ENCODE results near the gene SPDEF.

SPDEF gene

GRCh38 chr6:34560366-34561226, 4.5 kb upstream of the SPDEF start:
- TF ChIP-seq CTCF (IDR thresholded peaks at IDR 0.05): no peak

GRCh38 chr6:34559651-34560365, 3.7 kb upstream of the SPDEF start:
- no peak for TF ChIP-seq CTCF (IDR thresholded peaks at IDR 0.05)

GRCh38 chr6:34558172-34558714, 2.1 kb upstream of the SPDEF start:
- TF ChIP-seq CTCF (IDR thresholded peaks at IDR 0.05): no peak

- TF ChIP-seq CTCF (IDR thresholded peaks at IDR 0.05): no peak
These were observed 1.1 kb upstream of the SPDEF start for GRCh38 chr6:34557228-34557627.

- no peak for TF ChIP-seq CTCF (IDR thresholded peaks at IDR 0.05)
These were observed 364 bp upstream of the SPDEF start for GRCh38 chr6:34556493-34556892.

- TF ChIP-seq CTCF (IDR thresholded peaks at IDR 0.05): no peak
These were observed 801 bp downstream of the SPDEF start for GRCh38 chr6:34555328-34555727.

- TF ChIP-seq CTCF (IDR thresholded peaks at IDR 0.05): no peak
These were observed 1.2 kb downstream of the SPDEF start for GRCh38 chr6:34555007-34555322.

All from LNCAP (cell line).